Activated T-cell treated with anti-CD3 and anti-CD28 coated beads, Interleukin-2, amount 50 U/mL, for 24 hours (primary cell): ENCODE data around the gene EDIL3.
"Not testable (repeated sequence)": the region's sequence is repeated elsewhere in the genome, so short reads cannot be mapped to it uniquely, and the experiment has no call there.

ENCODE experiments used
- DNase-seq: peaks from one replicate; pipeline ENCODE4 v3.0.0-alpha.2; 2020
- H3K27ac Mint-ChIP-seq: 2 replicates; pipeline ENCODE4 v1.8.0; 2020; ENCODE audit warnings: mild to moderate bottlenecking, mixed read lengths
- H3K27me3 Mint-ChIP-seq: 2 replicates; pipeline ENCODE4 v1.8.0; 2020; ENCODE audit warnings: mixed read lengths
- H3K36me3 Mint-ChIP-seq: 2 replicates; pipeline ENCODE4 v1.8.0; 2020; ENCODE audit warnings: low read depth, mixed read lengths
- H3K4me1 Mint-ChIP-seq: 2 replicates; pipeline ENCODE4 v1.8.0; 2020; ENCODE audit warnings: low read depth, mixed read lengths
- H3K4me3 Mint-ChIP-seq: 2 replicates; pipeline ENCODE4 v1.8.0; 2020; ENCODE audit warnings: mild to moderate bottlenecking, moderate library complexity, mixed read lengths
- H3K9me3 Mint-ChIP-seq: 2 replicates; pipeline ENCODE4 v1.8.0; 2020; ENCODE audit warnings: mixed read lengths

The EDIL3 gene

GRCh38 chr5:84018521-84018920 lies 366.2 kb downstream of the EDIL3 start:
- H3K4me1 Mint-ChIP-seq, H3K27ac Mint-ChIP-seq, H3K27me3 Mint-ChIP-seq, H3K36me3 Mint-ChIP-seq, H3K9me3 Mint-ChIP-seq, H3K4me3 Mint-ChIP-seq, DNase-seq: not testable (repeated sequence)

GRCh38 chr5:84017523-84018172 lies 367.0 kb downstream of the EDIL3 start:
- no peak overlapping the region for H3K4me3 Mint-ChIP-seq
- H3K27ac Mint-ChIP-seq: no peak overlapping the region
- no peaks in the 10 kb centered on the region for H3K4me1 Mint-ChIP-seq
- H3K9me3 Mint-ChIP-seq: peaks cover 2% of the 10 kb centered on the region
- DNase-seq: no peak
- H3K27me3 Mint-ChIP-seq: no peaks in the 10 kb centered on the region
- no peaks in the 10 kb centered on the region for H3K36me3 Mint-ChIP-seq

- Mint-ChIP-seq H3K27me3 (no peaks in the 10 kb centered on the region), H3K9me3 (peaks cover 2% of the 10 kb centered on the region), H3K36me3 (no peaks in the 10 kb centered on the region), H3K27ac (no peak overlapping the region), H3K4me1 (no peaks in the 10 kb centered on the region), H3K4me3 (no peak overlapping the region)
- DNase-seq: no peak
Measured at GRCh38 chr5:84016085-84016484, 368.6 kb downstream of the EDIL3 start.

- Mint-ChIP-seq H3K36me3 (no peaks in the 10 kb centered on the region), H3K9me3 (peaks cover 2% of the 10 kb centered on the region), H3K27me3 (no peaks in the 10 kb centered on the region), H3K4me1 (no peaks in the 10 kb centered on the region), H3K4me3 (no peak overlapping the region), H3K27ac (no peak overlapping the region)
- no peak for DNase-seq
Measured at GRCh38 chr5:84014966-84015365, 369.7 kb downstream of the EDIL3 start.

- DNase-seq: no peak
- H3K9me3 Mint-ChIP-seq: peaks cover 2% of the 10 kb centered on the region
- no peaks in the 10 kb centered on the region for H3K27me3 Mint-ChIP-seq
- no peaks in the 10 kb centered on the region for H3K4me1 Mint-ChIP-seq
- H3K27ac Mint-ChIP-seq: no peak overlapping the region
- no peaks in the 10 kb centered on the region for H3K36me3 Mint-ChIP-seq
- H3K4me3 Mint-ChIP-seq: no peak overlapping the region
Measured at GRCh38 chr5:83993803-83994202, 390.9 kb downstream of the EDIL3 start.

- H3K4me3 Mint-ChIP-seq: no peak overlapping the region
- DNase-seq: no peak
- H3K9me3 Mint-ChIP-seq: peaks cover 2% of the 10 kb centered on the region
- no peaks in the 10 kb centered on the region for H3K36me3 Mint-ChIP-seq
- H3K27me3 Mint-ChIP-seq: no peaks in the 10 kb centered on the region
- no peaks in the 10 kb centered on the region for H3K4me1 Mint-ChIP-seq
- H3K27ac Mint-ChIP-seq: no peak overlapping the region
Measured at GRCh38 chr5:83991566-83992224, 393.0 kb downstream of the EDIL3 start.

GRCh38 chr5:83988293-83988685 lies 396.4 kb downstream of the EDIL3 start:
- no peak for DNase-seq
- Mint-ChIP-seq H3K4me1 (no peaks in the 10 kb centered on the region), H3K27me3 (no peaks in the 10 kb centered on the region), H3K4me3 (no peak overlapping the region), H3K36me3 (no peaks in the 10 kb centered on the region), H3K9me3 (peaks cover 2% of the 10 kb centered on the region), H3K27ac (no peak overlapping the region)

- Mint-ChIP-seq H3K4me3 (no peak overlapping the region), H3K36me3 (no peaks in the 10 kb centered on the region), H3K9me3 (peaks cover 2% of the 10 kb centered on the region), H3K4me1 (no peaks in the 10 kb centered on the region), H3K27me3 (no peaks in the 10 kb centered on the region), H3K27ac (no peak overlapping the region)
- no peak for DNase-seq
Measured at GRCh38 chr5:83987513-83988292, 397.0 kb downstream of the EDIL3 start.

GRCh38 chr5:83983852-83984251 lies 400.8 kb downstream of the EDIL3 start:
- no peak overlapping the region for H3K27ac Mint-ChIP-seq
- H3K9me3 Mint-ChIP-seq: no peaks in the 10 kb centered on the region
- H3K4me3 Mint-ChIP-seq: no peak overlapping the region
- no peaks in the 10 kb centered on the region for H3K4me1 Mint-ChIP-seq
- H3K36me3 Mint-ChIP-seq: no peaks in the 10 kb centered on the region
- no peaks in the 10 kb centered on the region for H3K27me3 Mint-ChIP-seq
- DNase-seq: no peak

- H3K27ac Mint-ChIP-seq: no peak overlapping the region
- H3K27me3 Mint-ChIP-seq: no peaks in the 10 kb centered on the region
- no peaks in the 10 kb centered on the region for H3K36me3 Mint-ChIP-seq
- no peak overlapping the region for H3K4me3 Mint-ChIP-seq
- no peak for DNase-seq
- no peaks in the 10 kb centered on the region for H3K4me1 Mint-ChIP-seq
- H3K9me3 Mint-ChIP-seq: no peaks in the 10 kb centered on the region
Measured at GRCh38 chr5:83973925-83974815, 410.5 kb downstream of the EDIL3 start.

- no peak overlapping the region for H3K4me3 Mint-ChIP-seq
Measured at GRCh38 chr5:83972909-83973308, 411.8 kb downstream of the EDIL3 start.

GRCh38 chr5:83972236-83972635 lies 412.4 kb downstream of the EDIL3 start:
- Mint-ChIP-seq H3K9me3 (no peaks in the 10 kb centered on the region), H3K27me3 (no peaks in the 10 kb centered on the region), H3K4me3 (no peak overlapping the region), H3K36me3 (no peaks in the 10 kb centered on the region), H3K27ac (no peak overlapping the region), H3K4me1 (no peaks in the 10 kb centered on the region)
- no peak for DNase-seq

More at GRCh38 chr5:83972909-83973308, 411.8 kb downstream of the EDIL3 start:
- no peak for DNase-seq
- no peaks in the 10 kb centered on the region for H3K9me3 Mint-ChIP-seq
- no peaks in the 10 kb centered on the region for H3K27me3 Mint-ChIP-seq
- H3K36me3 Mint-ChIP-seq: no peaks in the 10 kb centered on the region
- no peaks in the 10 kb centered on the region for H3K4me1 Mint-ChIP-seq
- no peak overlapping the region for H3K27ac Mint-ChIP-seq

GRCh38 chr5:83967417-83967816 lies 417.3 kb downstream of the EDIL3 start:
- Mint-ChIP-seq H3K4me3 (no peak overlapping the region), H3K9me3 (no peaks in the 10 kb centered on the region), H3K27me3 (no peaks in the 10 kb centered on the region), H3K27ac (no peak overlapping the region), H3K4me1 (no peaks in the 10 kb centered on the region), H3K36me3 (no peaks in the 10 kb centered on the region)
- DNase-seq: no peak

- no peaks in the 10 kb centered on the region for H3K4me1 Mint-ChIP-seq
- H3K9me3 Mint-ChIP-seq: no peaks in the 10 kb centered on the region
- no peak overlapping the region for H3K4me3 Mint-ChIP-seq
- H3K36me3 Mint-ChIP-seq: no peaks in the 10 kb centered on the region
- no peak overlapping the region for H3K27ac Mint-ChIP-seq
- H3K27me3 Mint-ChIP-seq: no peaks in the 10 kb centered on the region
- DNase-seq: no peak
Measured at GRCh38 chr5:83965441-83965840, 419.2 kb downstream of the EDIL3 start.
